Activated CD4-positive, CD25-positive, alpha-beta regulatory T cell (primary cell): Measurements from ENCODE around the gene SMIM23.

Experiments used
- DNase-seq, 4 experiments: peaks; one replicate each; lab custom pipeline; 2025; lab: John Stamatoyannopoulos, UW

The SMIM23 gene

GRCh38 chr5:171820561-171820960, 34.9 kb downstream of the SMIM23 start:
- DNase-seq, result no peak

GRCh38 chr5:171821286-171821685, 35.7 kb downstream of the SMIM23 start:
- DNase-seq, result no peak

GRCh38 chr5:171823269-171823668, 37.7 kb downstream of the SMIM23 start:
- DNase-seq, result no peak

GRCh38 chr5:171825051-171825450, 39.4 kb downstream of the SMIM23 start:
- no peak for DNase-seq

- no peak for DNase-seq
Measured at GRCh38 chr5:171826132-171826531, 40.5 kb downstream of the SMIM23 start.

GRCh38 chr5:171827162-171827561, 41.5 kb downstream of the SMIM23 start:
- no peak for DNase-seq

GRCh38 chr5:171830686-171831085, 45.1 kb downstream of the SMIM23 start:
- no peak for DNase-seq

GRCh38 chr5:171832775-171833174, 47.2 kb downstream of the SMIM23 start:
- no peak for DNase-seq

GRCh38 chr5:171834461-171834860, 48.8 kb downstream of the SMIM23 start:
- DNase-seq, result no peak

GRCh38 chr5:171835066-171835465, 49.4 kb downstream of the SMIM23 start:
- DNase-seq, result no peak

- DNase-seq, result no peak
Measured at GRCh38 chr5:171837522-171837921, 51.9 kb downstream of the SMIM23 start.

GRCh38 chr5:171838066-171838465, 52.4 kb downstream of the SMIM23 start:
- DNase-seq, result no peak

- no peak for DNase-seq
Measured at GRCh38 chr5:171839112-171839511, 53.5 kb downstream of the SMIM23 start.

GRCh38 chr5:171840066-171840465, 54.4 kb downstream of the SMIM23 start:
- no peak for DNase-seq
